NCI-H2107 (cell line): Measurements from ENCODE around the gene MRFAP1L1.

ENCODE experiments used
- DNase-seq: peaks from one replicate; lab custom pipeline; 2025; lab: John Stamatoyannopoulos, UW

MRFAP1L1 gene

DNA sequence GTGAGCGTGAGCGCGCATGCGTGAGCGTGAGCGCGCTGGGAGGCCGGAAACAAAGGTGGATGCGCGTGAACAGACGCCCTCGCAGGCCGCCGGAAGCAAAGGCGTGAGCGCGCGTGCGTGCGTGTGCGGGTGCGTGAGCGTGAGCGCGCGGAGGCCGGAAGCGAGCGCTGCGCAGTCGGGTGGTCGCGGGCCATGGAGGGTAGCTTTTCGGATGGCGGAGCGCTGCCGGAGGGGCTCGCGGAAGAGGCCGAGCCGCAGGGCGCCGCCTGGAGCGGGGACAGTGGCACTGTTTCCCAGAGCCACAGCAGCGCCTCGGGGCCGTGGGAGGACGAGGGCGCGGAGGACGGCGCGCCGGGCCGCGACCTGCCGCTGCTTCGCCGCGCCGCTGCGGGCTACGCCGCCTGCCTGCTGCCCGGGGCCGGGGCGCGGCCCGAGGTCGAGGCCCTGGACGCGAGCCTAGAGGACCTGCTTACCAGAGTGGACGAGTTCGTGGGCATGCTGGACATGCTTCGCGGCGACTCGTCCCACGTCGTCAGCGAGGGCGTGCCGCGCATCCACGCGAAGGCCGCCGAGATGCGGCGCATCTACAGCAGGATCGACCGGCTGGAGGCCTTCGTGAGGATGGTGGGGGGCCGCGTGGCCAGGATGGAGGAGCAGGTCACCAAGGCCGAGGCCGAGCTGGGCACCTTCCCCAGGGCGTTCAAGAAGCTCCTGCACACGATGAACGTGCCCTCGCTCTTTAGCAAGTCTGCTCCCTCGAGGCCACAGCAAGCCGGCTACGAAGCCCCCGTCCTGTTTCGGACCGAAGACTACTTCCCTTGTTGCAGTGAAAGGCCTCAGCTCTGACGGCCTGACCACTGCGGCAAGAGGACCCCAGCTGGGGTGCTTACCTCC is 6.6 kb upstream of the MRFAP1L1 start, which contains the start of gene BLOC1S4:
BLOC1S4 (plus strand) TSS at position 157 of the 894 bp plus-strand sequence; CDS start at position 193, 36 bp downstream.
- peak; percentile 35 for DNase-seq

DNA sequence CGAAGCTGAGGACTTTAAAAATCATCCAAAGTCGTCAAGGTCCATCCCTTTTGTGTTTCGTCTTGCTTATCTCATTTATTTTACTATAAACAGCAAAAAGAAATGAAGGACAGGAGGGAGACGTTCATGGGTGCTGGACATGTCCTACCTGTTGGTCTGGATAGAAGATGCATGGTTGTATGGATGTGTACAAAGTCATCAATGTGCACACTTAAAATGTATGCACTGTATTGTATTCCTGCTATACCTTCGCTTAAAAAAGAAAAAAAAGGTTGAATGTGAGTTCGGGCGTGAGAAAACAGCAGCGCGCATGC is 6.0 kb upstream of the MRFAP1L1 start:
- no peak for DNase-seq

DNA sequence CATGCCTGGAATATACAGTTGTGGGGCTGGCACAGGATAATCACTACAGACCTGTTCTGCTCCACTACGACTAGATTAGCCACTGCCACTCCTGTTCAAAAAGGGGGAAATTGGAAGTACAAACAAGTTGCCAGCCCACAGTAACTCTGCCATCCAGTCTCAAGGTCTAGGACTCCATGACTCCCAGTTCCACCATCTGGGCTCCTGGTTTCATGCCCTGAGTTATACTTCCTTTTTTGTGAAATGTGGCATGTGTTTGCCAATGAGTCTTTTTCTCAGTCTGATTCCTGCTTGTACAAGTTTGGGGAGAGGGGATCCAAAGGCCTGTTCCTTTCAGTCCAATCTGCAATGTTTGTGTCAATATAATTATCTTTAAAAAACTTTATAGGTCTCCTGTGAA is 5.3 kb upstream of the MRFAP1L1 start:
- no peak for DNase-seq

DNA sequence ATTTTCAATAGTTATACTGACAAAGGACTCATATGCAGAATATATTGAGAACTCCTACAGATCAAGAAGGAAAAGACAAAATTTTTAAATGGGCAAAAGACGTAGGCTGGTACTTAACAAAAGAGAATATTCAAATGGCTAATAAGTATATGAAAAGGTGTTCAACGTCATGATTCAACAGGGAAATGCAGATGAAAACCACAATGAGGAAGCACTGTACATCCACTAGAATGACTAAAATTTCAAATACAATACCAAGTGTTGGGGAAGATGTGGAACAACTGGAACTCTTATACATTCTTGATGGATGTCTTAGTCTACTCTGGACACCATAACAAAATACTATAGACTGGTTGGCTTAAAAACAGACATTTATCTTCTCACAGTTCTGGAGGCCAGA is 1.3 kb upstream of the MRFAP1L1 start:
- DNase-seq: no peak

DNA sequence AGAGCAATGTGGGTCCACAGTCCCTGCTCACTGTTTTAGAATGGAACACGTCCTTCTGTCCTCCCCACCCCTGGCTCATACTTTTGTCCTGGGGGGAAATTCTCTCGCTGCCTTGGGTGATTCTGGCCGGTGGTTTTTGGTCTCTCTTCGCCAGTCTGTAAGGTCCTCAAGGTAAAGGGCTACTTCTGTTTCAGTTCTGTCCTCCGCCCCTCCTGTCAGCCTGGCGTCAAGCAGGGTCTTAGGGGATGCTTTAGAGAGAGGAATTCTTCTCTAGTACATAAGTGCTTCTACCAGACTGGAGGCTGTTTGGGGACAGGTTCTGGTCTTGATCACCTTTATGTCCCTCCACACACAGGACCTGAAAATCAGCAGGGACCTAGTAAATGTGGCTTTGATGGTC is 617 bp upstream of the MRFAP1L1 start:
- no peak for DNase-seq

DNA sequence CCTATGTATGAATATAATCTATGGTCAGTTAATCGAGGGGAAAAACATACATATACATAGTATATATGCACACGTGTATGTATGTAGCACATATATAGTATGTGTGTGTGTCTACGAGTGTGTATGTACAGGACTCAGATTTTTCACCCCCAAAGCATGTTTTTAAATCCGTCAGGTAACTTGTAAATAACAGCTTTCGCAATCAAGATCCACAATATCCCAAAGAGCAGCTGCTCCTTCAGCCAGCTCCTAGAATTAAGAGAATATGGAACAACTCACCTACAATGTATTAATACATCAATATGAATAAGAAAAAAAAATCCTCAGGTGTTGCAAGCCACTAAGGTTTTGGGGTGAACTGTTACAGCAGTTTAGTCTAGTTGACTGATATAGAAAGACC is 3.5 kb downstream of the MRFAP1L1 start:
- DNase-seq: no peak

DNA sequence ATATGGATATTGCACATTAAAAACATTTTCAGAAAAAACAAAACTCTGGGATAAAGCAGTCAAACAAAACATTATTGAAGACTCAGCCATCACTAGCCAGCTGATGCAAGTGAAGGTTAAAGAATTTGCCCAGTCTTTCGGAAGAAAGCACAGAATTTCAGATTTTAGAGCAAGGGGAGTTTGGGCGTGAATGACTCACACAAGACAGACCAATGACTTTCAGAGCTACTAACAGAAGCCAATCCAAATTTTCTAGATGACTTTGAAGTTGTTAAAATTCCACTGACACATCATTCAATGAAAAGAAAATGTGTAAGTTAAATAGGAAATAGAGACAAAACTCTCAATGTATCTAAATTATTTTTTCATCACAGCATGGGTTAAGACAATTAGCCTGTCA is 4.0 kb downstream of the MRFAP1L1 start:
- no peak for DNase-seq

DNA sequence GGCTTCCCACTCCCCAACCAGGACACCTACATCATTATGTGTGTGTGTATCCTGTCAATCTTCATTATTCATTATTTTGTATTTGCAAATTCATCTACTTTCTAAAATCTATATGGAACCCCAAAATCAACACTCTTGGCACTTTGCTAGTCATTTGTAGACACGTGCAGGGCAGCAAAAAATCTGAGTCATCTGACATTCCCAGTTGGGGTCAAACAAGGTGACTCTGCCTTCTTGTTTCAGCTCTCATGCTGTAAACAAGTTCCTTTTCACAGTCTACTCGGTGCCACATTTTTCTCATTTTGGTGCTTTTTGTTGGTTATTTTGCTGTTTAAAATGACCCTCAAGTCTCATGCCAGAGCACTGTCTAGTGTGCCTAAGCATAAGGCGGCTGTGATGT is 5.9 kb downstream of the MRFAP1L1 start:
- DNase-seq: no peak

DNA sequence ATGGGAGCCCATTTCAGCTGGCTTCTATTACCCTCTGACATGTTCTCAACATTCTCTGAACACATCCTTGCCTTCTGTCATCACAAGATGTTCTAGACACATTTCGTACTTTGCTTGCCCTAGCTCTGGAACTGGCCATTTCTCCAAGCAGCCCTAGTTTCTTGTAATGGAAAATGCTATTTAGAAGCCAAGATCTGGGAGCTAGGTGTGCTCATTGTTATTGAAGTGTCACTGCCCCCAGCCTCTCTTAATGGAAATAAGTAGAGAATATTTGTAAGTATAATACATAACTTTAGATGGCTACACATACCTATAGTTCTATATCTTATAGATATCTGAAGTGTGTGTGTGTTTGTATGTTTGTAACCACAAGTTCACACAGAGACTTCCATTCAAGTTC is 6.9 kb downstream of the MRFAP1L1 start:
- no peak for DNase-seq

DNA sequence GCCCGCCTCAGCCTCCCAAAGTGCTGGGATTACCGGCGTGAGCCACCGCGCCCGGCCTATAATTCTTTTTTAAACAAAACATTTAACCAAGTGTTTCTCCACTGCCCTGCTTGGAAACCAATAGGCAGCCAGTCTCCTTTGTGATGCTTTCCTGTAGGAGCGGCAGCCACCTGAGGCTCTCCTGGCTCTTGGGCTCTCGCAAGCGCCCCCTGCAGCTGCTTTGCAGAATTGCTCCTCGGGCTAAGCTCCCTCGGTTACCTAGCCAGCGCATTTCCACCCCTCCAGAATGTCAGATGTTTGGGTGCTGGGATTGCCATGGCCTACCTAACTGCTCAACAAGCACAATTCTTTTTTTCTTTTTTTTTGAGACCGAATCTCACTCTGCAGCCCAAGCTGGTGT is 8.3 kb downstream of the MRFAP1L1 start:
- DNase-seq: no peak

DNA sequence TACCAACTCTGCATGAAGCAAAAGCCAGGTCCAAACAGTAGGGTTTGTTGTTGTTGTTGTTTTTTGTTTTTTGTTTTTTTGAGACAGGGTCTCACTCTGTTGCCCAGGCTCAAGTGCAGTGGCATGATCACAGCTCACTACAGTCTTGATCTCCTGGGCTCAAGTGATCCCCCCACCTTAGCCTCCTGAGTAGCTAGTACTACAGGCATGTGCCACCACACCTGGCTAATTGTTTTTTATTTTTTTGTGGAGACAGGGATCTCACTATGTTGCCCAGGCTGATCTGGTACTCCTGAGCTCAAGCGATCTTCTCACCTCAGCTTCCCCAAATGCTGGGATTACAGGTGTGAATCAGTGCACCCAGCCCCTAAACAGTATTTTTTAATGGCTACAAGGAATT is 9.8 kb downstream of the MRFAP1L1 start:
- no peak for DNase-seq

DNA sequence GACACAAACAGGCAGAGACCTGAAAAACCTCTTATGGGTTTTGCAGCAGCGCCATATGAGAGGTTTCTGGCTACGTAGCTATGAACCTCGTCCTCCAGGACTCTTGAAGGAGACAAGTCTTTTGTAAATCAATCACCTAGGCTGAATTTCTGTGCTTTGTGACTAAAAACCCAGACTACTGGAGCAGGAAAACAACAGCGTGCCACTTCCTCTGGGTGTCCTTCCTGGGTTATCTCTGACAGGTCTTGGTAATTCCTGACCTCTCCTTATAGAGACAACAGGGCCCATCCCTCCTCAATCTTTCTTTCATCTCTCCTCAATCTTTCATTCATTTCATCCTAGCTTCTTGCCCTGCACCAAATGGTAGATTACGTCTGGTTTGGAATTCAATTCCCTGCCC is 10.3 kb downstream of the MRFAP1L1 start:
- DNase-seq: no peak

DNA sequence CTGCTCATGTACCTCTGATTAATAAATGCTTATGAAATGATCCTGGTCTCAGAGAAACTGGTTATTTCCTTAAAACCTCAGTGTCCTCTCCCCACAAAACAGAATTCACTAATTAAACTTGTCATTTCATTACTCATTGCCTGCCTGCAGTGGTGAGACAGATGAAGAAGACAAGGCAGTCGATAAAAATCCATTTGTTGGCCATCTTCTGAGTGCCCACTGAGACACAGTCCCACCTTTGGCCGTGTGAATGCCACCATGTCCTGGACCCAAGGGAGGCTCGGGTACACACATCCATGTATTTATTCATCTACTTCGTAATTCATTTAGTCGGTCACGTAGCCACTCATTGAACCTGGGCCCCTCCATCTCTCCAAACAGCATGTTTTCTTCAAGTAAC is 12.5 kb downstream of the MRFAP1L1 start:
- DNase-seq: no peak

DNA sequence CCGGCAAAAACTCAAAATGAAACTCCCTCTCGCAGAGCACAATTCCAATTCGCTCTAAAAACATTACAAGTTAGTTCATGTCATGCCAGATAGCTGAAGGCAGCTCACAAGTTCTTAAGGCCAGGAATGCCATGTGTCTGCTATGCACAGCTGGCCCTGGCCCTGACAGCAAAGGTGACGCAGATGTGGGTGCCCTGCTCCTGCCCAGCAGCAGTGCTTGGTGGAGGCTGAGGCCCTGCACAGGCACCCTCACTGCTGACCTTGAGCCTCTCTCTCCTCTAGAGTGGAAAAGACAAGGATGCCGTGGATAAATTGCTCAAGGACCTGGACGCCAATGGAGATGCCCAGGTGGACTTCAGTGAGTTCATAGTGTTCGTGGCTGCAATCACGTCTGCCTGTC is 13.1 kb downstream of the MRFAP1L1 start:
- DNase-seq: no peak

DNA sequence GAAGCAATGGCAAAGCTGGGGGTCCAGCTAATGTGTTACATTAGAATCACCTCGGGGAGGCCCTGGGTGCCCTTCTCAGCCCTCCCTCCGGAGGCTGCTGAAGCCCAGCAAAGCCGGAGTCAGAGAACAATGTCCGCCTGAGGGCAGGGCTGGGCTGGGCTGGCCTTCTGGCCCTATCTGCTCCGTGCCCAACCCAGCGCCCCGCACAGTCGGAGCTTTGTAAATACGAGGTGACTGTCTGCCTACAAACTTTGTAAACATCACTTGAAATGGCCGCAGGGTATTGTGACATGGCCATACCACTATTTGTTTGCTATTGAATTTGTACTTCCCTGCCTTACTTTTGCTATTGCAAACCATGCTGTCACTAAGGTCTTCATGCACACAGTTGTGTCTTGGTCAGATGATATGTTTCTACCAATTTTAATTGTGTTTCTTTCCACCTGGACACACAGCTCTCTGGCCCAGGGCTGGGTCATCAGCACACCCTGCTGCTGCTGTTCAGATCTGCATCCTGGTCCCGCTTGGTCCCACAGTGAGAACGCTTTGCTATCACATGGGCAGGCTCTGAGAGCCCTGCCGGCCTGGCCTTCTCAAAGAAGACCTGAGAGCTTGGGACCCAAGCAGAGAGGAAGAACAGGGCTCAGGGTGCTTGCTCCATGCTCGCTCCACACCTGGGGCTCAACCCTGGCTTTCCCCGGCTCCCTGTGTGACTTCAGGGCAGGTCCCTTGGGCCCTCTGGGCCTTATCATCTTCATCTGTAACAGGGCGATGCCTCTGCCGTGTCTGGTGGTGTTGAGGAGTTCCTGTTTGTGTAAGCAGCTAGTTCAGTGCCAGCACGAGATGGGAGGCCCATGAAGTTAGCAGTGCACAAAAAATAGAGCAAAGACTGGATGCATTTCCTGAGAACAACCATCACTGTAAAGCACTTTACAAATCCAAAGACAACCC is 13.7 kb downstream of the MRFAP1L1 start:
- DNase-seq: no peak

DNA sequence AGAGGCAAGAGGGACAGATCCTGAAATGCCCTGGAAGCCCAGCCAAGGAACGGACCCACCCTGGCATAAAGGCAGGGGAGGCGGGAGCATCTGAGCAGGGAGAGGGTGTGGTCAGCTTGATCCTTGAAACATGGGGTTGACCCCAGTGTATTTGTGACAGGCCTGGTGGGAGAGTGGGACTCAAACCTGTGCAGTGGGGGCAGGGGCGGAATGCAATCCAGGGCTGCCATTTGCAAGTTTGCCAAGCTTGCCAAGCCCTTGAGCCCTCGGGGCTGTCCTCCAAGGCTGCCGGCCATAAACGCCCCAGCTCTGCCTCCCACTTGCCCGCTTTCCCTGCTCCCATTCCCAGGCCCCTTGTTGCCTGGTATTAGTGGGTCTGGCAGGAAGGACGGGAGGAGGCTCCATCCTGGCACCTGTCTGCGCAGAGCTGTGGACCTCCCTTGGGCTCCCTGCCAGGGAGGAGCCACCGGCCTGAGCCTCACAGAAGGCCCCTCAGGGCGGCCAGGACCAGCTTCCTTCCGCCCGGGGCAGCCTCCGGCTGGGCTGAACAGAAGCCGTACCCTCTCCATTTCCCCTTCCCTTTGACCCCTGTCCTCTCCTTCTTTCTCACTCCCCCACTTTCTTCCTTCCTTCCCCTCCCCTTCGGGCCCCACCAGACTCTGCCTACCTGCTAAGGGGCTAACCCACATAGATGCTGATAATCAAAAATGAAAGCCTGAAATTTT is 15.3 kb downstream of the MRFAP1L1 start:
- no peak for DNase-seq

DNA sequence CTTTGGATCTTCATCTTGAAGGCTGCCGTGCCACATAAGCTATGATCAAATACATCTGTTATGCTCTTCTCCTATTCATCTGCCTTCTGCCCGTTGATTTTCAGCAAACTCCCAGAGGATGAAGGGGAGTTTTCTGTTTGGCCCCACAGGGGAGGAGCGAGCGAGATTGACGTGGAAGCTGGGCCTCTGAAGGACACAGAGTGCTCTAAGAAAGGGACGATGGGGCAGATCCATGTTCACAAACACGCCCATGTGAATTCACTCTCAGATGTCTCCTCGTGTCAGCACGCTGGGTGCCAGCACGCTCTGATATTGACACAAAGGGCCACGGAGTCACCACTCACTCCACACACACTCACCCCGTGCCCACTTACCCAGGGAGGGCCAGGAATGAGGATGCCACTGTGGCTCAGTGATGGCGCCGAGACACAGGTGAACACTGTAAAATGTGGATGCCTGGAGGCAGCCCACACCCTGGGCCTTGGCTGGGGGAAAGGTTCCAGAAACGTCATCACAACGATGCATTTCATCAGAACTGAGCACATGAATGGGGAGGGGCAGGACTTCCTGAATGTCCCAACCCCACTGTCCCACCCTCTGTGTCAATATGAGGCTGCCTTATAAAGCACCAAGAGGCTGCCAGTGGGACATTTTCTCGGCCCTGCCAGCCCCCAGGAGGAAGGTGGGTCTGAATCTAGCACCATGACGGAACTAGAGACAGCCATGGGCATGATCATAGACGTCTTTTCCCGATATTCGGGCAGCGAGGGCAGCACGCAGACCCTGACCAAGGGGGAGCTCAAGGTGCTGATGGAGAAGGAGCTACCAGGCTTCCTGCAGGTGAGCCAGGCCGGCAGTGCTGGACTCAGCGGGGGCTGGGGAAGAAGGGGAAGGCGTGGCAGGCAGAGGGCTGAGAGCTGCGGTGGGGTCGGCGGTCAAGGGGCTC is 16.2 kb downstream of the MRFAP1L1 start, which contains the start of gene S100P:
S100P (plus strand) TSS at position 648 of the 946 bp plus-strand sequence; CDS start at position 703, 55 bp downstream.
- no peak for DNase-seq

DNA sequence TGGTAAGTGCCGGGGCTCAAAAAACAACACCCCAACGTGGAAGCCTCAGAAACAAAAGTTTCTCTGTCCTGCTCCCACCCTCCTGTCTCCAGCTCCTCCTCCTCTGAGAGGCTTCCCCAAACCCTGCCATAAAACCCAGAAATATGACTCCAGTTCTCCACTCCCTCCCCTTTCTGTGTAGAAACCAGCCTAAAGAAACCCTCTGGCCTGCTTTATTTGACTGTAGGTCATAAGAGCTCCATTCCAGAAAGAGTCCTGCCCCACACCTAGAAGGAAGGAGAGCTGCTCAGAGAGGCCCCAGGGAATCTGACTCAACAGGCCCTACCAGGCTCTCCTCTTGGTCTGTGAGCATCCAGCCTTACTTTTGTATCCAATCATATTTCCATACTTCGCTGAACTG is 16.9 kb downstream of the MRFAP1L1 start:
- no peak for DNase-seq

DNA sequence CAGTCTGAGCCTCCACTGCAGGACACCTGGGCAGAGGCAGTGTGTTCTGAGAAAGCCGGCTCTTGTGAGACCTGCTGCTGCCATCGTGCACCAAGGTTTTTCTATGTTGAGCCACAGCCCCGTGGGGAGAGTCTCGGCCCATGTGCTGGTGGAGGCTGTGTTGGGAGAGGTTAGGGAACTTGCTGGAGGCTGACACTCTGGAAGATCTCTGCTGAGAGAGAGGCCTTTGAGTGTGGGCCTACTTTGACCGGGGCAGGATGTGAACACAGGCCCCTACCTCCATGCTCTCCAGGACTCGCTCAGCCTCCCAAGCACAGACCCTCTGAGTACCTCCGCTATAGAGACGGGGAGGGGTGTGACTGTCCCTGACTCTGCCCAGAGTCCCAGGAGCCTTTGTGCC is 17.3 kb downstream of the MRFAP1L1 start:
- no peak for DNase-seq

DNA sequence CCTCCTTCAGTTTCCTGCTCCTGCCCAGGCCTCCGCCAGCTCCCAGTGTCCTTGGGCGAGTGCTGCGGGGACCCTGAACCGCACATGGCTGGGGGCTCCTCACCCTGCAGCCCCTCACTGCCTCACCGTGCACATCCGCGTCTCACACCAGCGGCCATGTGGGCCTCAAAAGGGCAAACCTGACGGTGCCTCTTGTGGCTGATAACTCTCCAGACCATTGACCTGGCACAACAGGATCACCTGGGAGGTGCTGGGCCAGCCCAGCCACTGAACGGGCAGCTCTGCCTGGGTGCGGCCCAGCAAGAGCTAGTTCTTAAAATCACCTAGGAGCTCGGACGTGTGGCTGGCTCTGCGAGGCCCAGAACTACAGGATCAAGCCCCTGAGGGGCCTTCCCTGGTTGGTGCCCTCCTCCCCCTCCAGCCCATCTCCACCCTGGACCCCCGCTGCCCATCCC is 20.1 kb downstream of the MRFAP1L1 start:
- DNase-seq: no peak
